HG03575 (cell line): ENCODE measurements around the gene GDAP2.

Experiments
- ATAC-seq: cut with Tn5 transposase; IDR thresholded peaks from one replicate; pipeline ENCODE4 v1.9.1; 2021; ENCODE audit not compliant: unreplicated experiment, insufficient number of reproducible peaks, low FRiP score; ENCODE audit errors: extremely low read depth

The GDAP2 gene

DNA sequence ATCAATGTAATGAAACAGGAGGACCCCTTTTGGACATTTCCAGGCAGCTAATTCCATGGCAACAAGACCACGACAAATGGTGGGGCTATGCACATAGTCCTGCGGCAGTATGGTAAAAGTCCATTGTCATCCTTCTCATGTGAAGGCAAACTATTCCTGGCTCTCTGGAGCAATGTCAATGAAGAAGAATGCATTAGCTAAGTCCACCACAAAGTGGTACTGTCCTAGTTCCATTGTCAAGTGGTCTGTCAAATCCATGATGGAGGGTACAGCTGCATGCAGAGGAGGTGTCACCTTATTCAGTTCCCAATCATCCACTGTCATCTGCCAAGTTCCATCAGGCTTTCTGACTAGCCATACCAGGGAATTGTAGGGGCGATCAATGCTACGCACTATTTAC, 110.1 kb downstream of the GDAP2 start:
- no peak for ATAC-seq

DNA sequence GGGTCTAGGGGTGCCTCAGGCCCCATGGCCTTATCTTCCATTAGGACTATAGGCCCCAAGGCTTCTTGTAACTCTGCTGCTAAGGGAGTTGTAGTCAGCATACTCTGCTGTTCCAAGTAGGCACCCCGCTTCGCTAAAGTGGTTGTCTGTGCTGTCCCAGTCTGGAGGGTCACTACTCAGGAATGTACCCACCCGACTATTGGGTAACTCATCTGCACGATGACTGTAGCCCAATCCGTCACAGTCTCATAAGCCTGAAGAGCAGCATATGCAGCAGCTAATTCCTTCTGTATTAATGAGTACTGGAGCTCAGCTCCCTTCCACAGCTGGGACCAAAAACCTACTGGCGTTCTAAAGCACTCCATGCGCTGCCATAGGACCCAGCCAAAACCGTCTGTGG, 111.0 kb downstream of the GDAP2 start:
- no peak for ATAC-seq

DNA sequence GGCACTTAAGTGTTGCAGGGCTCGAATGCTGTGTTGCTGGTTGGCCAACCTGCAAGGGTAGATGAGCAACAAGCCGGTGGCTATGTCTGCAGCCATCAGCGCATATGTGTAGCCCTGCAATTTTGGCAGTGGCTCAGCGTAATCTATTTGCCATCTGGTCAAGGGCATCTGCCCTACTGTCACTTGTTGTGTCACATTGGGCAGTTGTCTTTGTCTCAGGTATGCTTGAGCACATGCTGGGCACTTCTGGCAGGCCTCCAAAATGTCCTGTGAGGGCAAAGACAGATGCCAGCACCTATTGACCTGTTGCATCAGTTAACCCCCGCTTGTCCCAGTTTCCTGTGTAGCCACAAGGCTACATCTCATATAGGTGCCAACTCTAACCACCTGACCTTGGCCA, 111.8 kb downstream of the GDAP2 start:
- no peak for ATAC-seq

DNA sequence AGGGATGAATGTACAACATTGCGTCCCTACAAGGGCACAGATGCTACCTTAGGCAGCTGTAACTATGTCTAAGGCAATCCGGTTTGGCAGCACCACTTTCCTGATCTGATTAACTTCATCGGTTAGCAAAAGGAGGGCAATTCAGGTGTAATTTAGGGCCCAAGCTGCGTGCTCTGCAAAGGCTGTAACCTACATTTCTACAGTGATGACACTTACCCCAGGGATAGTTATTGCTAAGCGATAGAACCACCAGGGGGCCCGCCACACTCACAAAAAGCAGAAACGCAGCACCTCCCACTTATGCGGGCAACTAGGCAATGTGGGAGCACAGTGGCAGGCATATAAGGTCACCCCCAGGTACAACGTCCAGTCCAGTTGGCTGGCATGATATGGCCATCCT, 113.5 kb downstream of the GDAP2 start:
- ATAC-seq: no peak

DNA sequence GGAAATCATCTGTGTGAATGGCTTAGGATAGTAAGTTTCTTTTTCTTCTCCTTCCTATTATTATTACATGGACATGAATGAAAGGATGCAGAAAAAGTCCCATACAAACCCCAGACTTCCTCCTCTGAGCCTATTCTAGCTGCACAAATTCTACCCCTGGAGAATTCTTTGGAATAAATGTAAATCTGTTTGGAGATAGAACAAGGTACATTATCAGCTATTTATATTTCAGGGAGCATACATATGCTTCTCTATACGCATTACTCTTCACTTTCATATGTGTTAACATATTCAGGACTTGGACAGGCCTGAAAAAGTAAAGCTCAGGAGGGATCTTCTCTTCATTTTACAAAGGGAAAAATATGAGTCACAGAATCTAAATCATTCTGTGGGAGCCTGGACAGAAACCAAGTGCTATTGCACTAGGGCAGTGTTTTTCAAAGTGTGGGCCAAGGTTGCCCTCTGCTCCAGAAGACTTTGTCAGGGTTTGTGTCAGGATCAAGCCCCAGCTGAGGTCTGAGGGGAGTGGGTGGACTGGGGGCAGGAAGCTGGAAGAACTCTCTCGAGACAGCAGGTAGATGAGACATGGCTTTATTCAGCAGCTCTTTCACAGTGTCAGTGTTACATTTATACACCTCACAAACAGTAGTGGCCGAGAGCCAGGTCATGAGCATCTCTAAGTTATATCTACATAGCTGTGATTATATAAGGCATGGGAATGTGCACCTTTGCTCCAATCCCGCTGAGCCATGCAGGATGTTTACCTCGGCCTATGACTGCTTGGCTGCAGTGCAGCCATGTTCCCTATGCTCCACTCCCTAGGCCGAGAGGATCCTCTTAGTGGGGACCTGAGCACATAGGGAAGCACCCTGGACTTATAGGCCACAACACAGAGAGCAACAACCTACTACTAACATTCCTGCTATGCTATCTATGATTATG, 114.3 kb downstream of the GDAP2 start:
- ATAC-seq: no peak
